Transverse colon (tissue), 4 donors: ENCODE results near the gene PYGO2.

Experiments used
- EP300 ChIP-seq: sonication (generic); formaldehyde crosslinking; IDR thresholded peaks from one replicate; pipeline ENCODE4 v1.6.1; 2017; ENCODE audit warnings: antibody characterized with exemption, low read depth
- POLR2A ChIP-seq: fragments of 450-650 bp; IDR thresholded peaks from one replicate; pipeline ENCODE4 v1.6.1; 2016; ENCODE audit warnings: antibody characterized with exemption, mild to moderate bottlenecking, moderate library complexity
- POLR2AphosphoS5 ChIP-seq, 3 donors: sonication (generic); formaldehyde crosslinking; IDR thresholded peaks; one replicate each; pipeline ENCODE4 v1.6.1; 2016; ENCODE audit warnings: antibody characterized with exemption in 3 of 3
- TF ChIP-seq, protein P1 (sequence below), 5 experiments: fragments of 200-600 bp in 3 of 5; fragments of 450-650 bp in 2 of 5; sonication (generic) in 3 of 5; IDR thresholded peaks; 1 replicate in 2 of 5; 2 replicates in 3 of 5; pipeline ENCODE4 v1.5.1; 2016 to 2017; ENCODE audit warnings: antibody characterized with exemption in 5 of 5, inconsistent platforms in 3 of 5, mild to moderate bottlenecking in 2 of 5, moderate library complexity in 1 of 5

DNA sequence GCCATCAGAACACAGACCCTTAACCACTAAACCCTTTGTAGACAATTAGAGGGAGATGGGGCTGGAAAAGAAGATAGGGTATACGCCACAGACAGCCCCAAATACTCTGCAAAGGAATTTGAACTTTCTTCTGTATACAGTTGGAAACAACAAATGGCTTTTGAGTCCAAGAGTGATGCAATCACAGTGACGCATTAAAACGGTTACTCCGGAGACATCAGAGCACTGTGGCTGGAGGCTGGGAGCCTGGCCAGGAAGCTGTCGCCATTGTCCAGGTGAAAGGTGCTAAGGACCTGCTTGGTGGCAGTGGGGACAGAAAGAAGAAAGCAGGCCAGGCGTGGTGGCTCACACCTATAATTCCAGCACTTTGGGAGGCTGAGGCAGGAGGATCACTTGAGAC, 25.7 kb upstream of the PYGO2 start:
- TF ChIP-seq POLR2A (no peak), POLR2AphosphoS5 (IDR thresholded peaks at IDR 0.05) (no peak), EP300 (no peak)
- TF ChIP-seq, protein P1, sequence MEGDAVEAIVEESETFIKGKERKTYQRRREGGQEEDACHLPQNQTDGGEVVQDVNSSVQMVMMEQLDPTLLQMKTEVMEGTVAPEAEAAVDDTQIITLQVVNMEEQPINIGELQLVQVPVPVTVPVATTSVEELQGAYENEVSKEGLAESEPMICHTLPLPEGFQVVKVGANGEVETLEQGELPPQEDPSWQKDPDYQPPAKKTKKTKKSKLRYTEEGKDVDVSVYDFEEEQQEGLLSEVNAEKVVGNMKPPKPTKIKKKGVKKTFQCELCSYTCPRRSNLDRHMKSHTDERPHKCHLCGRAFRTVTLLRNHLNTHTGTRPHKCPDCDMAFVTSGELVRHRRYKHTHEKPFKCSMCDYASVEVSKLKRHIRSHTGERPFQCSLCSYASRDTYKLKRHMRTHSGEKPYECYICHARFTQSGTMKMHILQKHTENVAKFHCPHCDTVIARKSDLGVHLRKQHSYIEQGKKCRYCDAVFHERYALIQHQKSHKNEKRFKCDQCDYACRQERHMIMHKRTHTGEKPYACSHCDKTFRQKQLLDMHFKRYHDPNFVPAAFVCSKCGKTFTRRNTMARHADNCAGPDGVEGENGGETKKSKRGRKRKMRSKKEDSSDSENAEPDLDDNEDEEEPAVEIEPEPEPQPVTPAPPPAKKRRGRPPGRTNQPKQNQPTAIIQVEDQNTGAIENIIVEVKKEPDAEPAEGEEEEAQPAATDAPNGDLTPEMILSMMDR (IDR thresholded peaks at IDR 0.05): no peak
